ENCODE data around the gene EXOC7.
A peak's percentile ranks its signal among the peaks of the same experiment; 100 is the strongest.

EXOC7 gene

DNA sequence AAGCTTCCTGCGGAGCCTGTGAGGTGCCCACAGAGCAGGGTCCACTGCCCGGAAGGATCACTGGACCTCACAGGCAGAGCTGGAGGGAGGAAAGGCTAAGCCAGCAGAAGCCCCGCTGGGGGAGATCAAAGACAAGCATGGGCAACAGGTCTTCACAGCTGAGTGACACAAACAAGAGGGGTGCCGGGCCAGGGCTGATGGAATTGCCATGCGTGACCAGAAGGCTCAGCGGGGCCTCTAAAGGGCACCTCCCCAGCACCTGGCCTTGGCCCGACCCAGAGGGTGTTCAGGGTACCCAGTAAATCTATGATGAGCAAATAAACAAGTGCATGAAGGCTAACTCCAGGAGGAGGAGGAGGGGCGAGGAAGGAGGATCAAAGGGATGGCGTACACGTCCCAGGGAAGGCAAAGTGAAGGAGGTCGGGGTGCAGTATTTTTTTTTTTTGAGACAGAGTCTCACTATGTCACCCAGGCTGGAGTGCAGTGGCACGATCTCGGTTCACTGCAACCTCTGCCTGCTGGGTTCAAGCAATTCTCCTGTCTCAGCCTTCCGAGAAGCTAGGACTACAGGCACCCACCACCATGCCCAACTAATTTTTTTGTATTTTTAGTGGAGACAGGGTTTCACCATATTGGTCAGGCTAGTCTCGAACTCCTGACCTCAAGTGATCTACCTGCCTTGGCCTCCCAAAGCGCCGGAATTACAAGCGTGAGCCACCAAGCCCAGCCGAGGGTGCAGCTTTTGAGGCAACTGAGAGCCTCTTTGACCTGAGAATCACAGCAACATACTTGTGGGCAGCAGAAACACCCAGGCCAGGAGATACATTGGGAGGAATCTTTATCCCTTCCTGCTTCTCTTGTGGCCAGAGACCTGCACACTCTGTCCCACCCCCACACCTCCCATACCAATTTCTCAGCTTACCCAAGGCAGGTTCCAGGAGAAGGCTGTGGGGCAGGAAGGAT is 16.1 kb upstream of the EXOC7 start:
- no peak for DNase-seq

DNA sequence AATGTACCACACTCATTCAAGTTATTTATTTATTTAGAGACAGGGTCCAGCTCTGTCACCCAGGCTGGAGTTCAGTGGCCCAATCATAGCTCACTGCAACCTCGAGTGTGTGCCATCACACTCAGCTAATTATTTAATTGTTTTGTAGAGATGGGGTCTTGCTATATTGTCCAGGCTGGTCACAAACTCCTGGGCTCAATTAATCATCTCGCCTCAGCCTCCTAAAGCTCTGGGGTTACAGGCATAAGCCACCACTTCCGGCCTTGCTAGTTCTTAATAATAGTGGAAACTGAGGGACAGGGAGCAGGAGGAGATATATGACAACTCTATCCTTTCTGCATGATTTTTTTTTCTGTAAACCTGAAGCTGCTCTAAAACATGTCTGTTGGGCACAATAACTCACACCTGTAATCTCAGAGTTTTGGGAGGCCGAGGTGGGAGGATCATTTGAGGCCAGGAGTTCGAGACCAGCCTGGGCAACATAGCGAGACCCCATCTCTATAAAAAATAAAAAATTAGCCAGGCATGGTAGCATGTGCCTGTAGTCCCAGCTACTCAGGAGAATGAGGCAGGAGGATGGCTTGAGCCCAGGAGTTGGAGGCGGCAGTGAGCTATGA is 11.7 kb upstream of the EXOC7 start:
- no peak for DNase-seq

DNA sequence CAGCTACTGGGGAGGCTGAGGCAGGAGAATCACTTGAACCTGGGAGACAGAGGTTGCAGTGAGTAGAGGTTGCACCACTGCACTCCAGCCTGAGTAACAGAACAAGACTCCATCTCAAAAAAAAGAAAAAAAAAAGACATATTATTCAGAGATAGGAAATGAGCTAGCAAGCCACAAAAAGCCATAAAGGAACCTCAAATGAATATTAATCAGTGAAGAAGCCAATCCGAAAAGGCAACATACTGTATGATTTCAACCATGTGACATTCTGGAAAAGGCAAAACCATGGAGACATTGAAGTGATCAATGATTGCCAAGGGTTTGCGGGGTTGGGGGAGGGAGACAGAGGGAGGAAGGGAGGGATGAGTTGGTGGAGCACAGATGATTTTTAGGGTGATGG is 8.4 kb upstream of the EXOC7 start:
- DNase-seq: no peak

DNA sequence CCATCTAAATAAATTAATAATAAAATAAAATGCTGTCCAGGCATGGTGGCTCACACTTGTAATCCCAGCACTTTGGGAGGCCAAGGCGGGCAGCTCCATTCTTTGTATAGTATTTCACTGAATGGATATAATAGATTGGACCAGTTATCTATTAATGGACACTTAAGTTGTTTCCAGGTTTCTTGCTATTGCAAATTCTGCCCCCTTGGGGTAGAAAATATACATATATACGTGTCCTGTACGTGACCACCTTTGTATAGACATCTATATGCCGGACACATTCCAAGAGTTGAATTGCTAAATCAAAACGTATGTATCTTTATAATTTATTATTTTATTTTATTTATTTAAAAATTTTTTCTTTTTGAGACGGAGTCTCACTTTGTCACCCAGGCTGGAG is 3.9 kb upstream of the EXOC7 start:
- DNase-seq: peak in 1 of 2 experiments; percentile 55

DNA sequence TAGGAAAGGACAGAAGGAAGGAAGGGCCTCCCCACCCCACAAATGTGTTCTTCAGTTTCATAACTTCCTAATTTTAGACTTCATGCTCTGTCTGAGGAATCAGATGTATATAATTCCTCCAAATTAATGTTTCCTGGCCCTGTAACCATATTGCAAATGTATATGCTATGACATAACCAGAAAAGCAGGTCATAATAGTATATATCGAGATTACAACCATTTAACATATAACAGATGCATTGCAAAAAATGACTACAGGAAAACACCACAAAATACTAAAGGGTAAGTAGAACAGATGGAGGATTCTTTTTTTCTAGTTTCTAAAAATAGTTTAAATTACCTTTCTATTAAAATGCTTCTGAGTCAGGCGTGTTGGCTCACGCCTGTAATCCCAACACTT is 3.1 kb upstream of the EXOC7 start:
- peak in 1 of 2 experiments; percentile 29 for DNase-seq

DNA sequence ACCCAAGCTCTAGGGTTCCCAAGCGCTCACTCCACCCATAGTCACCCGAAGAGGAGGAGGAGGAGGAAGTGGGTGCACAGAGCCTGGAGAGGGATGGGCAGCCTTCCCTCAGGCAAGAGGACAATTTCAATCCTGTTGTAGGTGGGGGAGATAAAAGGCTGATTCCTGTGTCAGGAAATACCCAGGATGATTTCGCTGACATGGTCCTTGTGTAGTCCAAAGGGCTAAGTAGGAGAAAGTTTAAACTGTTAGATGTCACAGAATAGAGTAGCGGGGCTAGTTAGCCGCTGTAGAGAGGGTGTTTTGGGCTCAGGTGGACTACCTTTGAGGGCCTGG is 1.3 kb upstream of the EXOC7 start:
- DNase-seq: no peak

DNA sequence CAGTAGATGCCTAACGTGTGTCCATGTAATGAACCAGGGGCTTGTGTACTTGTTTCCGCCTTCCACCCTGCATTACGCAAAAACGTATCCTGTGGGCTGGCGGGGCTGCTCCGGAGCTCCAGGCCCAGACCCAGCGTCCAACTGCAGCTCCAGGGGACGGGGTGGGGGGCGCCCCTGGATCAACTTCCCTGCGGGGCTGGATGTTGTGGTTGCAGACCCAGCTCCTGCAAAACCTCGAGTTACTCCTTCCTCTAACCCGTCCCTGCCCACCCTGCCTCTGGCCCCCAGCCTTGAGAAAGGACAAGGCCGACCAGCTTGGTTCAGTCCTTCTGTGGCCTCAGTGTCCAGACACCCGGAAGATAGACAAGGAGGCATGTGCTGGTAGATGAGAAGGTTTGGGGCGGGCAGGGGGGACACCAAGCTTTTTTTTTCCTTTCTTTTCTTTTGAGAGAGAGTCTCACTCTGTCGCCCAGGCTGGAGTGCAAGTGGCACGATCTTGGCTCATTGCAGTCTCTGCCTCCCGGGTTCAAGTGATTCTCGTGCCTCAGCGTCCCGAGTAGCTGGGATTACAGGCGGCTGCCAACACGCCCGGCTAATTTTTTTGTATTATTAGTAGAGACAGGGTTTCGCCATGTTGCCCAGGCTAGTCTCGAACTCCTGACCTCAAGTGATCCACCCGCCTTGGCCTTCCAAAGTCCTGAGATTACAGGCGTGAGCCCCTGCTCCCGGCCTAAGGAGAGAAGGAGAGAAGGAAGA is 731 bp upstream of the EXOC7 start:
- no peak for DNase-seq

DNA sequence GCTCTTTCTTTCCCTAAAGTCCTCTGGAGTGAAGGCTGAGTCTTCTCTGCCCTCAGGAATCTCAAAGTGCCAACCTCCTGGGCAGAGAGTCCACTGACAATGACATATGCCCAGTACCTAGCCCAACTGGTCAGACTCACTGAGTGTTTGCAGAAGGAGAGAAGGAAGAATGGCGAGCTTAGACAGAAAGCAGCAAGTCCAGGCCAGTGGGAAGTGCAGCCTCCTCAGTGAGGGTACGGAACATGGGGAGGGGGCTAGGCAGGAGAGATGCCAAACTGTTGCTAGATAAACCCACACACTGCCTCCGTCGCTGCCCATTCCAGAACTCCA is 678 bp downstream of the EXOC7 start:
- DNase-seq: no peak

DNA sequence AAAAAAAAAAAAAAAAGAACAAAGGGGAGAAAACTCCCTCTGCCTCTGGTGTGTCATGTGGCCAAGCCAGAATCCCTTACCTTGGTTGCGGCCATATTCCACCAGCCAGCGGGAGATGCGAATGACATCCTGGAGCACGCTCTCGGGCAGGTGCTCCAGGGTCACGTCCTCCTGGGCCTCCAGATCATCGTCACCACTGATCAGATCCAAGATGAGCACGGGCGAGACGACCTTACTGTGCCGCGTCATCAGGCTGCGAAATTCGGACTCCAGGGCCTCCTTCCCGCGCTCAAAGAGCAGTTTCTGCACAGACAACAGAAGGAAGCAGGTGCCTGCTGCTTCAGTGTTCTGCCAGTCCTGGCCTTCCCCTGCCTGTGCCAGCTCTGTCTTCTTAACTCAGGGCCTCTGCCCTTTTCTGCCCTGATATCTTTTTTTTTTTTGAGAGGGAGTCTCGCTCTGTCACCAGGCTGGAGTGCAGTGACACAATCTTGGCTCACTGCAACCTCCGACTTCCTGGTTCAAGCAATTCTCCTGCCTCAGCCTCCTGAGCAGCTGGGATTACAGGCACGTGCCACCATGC is 5.8 kb downstream of the EXOC7 start:
- no peak for DNase-seq

DNA sequence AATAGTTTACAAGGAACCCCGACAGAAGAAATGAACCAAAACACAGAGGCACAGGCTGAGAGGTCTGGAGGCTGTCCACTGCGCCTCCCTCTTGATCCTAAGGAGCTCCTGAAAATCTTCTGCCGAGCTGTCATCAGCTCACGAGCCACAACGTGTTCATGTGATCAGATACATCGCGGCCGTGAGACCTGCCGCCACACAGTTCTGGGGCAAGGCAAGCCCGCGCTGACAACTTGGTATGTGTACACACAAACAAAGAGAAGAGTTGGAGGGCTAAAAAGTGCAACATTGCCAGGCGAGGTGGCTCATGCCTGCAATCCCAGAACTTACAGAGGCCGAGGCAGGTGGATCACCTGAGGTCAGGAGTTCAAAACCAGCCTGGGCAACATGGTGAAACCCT is 7.6 kb downstream of the EXOC7 start:
- no peak for DNase-seq

DNA sequence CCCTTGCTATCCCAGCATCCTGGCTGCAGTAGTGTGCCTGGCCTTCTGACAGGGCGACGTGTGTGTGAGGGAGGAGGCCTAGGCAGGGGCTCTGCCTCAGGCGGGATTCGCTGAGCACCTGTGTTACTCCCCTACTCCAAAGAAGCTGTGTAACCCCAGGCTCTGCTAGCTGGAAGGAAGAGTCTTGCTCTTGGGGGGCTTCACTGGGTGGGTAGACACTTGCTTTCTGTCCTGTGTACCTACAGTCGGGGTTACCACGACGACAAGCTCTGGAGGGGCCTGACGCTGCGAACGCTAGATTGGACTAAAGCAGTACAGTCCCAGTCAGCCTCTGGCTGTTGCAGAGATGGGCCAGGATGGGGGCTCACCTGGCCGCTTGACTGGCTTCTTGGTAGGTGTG is 9.5 kb downstream of the EXOC7 start:
- no peak for DNase-seq

DNA sequence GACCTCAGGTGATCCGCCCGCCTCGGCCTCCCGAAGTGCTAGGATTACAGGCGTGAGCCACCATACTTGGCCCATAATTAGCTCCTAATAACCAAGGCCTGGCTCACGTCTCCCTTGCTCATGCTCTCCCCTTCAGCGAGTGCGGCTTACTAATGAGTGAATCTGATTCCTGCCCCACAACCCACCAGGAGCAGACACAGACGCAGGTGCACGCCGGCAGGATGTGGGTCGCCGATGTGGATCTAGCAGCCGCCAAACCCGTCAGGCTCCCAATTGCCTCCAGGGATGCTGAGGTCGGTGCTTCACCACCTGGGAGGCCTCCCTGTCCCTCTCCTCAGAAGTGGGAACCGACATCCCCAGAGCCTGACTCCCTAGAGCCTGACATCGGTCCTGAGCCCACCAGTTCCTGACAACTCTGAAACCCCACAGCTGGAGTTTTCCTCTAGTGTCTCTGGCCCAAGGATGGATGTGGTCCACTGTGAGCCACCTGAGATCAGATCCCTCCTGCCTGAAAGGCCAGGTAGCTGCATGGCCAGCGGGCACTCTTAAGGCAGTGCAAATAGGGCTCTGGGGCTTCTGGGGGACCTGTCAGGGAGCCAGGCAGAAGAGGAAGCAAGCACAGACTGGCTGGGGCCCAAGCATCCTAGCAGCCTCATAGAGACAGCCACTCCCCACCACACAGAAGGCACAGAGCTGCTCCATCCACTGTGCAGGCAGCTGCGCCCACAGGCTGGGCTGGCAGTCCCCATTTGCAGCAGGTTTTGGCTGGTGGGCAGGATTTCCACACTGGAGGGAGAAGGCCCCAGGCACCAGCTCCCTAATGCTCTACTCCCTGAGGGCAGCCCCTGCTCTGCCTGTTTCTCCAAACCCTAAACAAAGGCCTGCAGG is 10.8 kb downstream of the EXOC7 start:
- no peak for DNase-seq

DNA sequence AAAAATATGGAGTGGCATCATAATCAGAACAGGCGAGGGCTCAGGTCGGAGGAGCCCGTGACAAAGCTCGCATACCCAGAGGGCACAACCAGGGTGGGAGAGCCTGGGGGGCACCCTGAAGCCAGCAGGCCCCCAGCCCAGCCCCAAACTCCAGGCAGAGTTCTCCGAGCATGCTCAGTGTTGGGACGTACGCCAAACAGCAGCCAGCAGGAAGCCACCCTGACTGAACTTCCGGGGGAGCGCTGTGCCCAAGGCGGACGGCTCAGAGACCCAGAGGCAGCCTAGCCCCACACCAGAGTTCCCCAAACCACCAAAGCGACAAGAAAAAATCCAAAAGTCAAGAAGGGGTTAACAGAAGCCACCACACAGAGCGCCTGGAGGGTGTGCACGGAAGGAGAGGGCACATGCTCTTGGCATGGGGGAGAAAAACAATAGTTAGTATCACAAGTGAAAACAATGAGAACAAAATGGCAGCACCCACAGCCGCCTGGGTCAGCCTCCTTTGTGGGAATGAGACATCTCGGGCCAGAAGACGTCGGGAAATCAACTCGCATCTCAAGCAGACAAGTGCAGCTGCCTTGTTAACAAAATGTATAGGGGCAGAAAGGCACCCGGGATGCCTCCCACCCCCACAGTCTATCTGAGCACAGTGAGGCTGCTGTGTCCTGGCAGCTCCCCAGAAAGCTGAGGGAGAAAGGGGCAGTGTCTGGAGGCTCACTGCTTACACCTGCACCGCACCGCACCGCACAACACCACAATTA is 11.9 kb downstream of the EXOC7 start:
- no peak for DNase-seq

DNA sequence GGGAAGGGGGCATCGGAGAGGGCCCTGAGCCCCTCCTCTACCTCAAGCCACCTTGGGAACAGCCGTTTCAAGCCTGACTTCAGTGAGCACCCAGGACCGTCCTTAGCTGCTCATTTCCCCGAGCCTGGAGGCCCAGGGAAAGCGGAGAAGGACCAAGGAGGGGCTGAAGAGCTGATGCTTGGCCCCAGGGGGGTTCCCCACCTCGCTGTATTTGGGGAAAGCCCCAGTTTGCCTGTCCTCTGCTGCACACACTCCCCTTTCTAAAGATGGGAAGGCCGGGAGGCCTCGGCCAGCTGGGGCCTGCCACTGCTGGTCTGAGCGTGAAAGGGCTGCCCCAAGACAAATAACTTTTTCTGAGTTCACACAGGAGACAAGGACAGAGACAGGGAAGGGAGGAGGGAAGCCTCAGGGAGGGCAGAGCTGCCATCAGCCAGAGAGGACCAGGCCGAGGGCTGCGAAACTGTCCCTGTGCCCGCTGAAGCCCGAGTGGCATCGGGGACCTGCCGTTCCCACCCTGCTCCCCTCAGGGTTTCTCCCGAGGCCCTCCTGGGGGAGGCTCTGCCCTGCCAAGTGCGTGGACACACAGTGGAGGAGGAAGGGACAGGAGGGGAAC is 13.0 kb downstream of the EXOC7 start:
- no peak for DNase-seq

DNA sequence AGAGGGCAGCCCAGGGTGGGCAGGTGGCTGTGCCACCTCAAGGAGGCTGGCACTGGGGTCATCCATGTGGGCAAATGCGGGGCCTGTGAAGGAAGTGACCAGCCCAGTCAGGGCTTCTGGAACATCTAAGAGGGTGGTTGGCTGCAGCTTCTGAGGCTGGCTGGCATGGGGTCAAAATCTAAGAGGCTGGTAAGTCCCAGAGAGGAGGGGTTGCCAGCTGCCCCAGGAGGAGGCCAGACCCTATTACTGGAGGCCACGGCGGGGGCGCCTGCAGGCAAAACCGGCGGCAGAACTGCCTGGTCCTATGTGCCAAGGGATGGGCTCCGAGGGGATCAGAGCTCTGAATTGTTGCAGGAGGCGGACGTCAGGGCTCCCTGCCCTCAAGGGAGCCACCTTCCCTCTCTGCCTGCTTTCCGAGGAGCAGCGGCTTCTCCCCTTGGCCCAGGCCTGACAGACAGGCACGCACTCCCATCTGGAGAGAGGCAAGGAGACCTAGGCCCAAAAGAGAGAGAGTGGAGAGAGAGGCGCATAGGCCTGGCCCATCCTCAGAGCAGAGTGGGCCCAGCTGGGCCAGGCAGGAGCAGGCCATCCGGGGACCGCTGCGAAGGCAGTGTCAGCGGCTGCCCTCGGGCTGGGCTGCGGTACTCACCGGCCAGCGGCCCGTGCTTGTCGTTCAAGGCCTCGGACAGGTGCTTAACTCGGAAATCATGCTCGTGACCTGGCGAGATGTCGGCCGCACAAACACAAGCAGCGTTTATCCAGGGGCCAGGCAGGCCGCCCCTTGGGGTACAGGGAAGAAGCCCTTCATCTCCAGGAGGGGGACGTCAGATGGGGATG is 13.7 kb downstream of the EXOC7 start:
- no peak for DNase-seq

DNA sequence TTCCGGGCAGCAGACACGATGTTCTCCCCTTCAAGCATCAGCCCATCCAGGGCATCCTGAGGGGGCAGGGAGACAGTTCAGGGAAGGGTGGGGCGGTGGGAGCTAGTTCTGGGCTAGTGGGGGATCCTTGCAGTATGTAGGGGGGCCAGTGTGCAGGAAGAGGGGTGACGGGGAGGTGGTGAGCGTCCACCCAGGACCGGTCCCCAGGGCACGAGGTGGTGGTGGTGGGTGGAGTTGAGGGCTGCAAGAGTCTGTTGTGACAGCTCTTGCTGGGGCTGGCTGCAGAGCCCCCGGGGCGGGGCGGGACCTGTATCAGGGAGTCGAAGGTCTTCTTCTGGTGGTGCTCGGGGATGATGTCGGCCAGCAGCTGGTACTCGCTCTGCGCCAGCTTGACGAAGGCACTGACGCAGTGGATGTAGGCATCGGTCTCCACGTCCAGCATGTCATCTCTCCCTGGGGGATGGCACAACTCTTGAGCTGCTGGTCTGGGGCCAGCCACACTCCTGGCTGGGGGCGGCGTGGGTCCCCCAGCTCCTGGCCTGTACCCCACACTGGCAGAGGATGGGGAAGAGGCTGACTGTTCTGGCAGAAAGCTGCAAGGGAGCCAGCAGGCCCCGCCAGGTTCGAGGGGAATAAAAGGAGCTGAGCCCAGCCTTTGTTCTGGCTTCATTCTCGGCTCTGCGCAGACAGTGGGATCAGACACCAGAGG is 14.6 kb downstream of the EXOC7 start:
- no peak for DNase-seq

DNA sequence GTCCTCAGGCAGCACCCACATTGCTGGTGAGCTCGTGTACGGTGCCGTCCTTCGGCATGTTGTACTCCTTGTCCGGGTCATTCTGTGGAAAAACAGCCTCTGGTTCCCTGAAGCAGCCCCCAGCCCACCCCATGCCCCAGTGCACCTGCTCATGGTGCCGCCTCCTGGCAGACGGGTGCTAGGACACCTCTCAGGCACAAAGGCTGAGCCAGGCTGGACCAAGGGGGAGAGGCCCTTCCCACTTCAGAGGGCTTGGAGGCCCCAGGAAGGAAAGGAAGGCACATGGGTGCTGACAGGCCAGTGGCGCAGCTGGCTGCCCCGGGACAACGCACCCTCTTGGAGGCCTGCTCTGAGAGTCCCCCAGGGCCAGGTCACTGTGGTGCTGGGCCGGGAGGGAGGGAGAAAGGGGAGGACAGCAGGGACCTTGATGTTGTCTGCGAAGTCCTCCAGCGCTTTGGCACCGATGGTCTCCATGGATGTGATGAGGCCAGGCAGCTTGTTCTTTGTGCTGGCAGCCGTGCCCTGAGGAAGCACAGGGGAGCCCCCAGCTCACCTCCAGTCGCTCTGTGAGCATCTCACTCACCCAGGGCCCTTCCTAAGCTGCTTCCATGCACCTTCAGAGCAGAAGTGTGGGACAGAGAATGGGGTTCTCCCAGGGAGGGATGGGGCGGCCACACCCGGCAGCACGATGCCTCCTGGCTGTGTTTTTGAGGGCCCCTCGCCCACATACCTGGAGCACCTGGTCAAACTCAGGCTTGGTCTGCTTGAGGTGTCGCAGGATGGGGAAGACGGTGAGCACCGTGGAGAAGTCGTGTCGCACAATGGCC is 15.3 kb downstream of the EXOC7 start:
- DNase-seq: no peak

DNA sequence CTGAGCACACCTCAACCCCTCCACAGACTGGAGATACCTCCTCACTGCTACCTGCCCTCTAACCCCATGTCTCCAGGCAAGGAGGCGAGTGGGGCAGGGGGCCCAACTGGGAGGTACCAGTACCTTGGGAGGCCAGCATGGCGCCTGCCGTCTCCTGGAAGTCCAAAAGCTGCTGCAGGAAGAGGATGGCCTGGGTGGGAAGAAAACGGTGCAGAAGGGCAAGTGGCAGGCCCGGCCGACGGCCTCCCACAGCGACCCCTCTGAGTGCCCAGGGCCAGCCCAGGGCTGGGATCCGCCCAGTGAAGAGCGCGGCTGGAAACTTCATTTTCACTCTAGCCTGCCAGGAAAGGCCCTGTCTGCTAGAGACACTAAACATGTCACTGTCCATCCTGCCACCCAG is 16.1 kb downstream of the EXOC7 start:
- DNase-seq: no peak

DNA sequence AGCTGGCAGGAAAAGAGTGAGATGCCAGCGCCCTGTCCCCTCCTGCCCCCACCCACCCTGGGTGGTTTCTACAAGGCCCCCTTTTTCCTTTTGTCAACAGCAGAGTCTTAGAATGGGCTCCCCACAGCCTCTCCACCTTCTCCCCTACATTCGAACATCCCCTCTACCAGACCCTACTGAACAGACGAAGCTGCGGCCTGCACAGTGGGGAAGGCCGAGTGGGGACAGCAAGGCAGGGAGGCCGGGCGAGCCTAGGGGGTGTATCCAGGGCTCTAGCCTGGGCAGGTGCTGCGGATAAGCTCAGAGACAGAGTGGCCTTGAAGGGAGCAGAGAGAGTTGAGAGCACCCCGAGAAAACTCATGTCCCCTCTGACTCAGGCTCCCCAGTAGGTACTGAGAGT is 17.2 kb downstream of the EXOC7 start:
- DNase-seq: no peak
